GM12874 (cell line): ENCODE data around the gene ADAR.

ENCODE experiments used
- CTCF ChIP-seq: IDR thresholded peaks from 2 replicates; pipeline ENCODE4 v1.5.1; 2011; ENCODE audit warnings: low read depth, mild to moderate bottlenecking, control low read depth, low read length, moderate library complexity; ENCODE audit not compliant: insufficient read depth

Gene ADAR

GRCh38 chr1:154629061-154629674 is 21.2 kb upstream of the ADAR start:
- TF ChIP-seq CTCF = no peak

GRCh38 chr1:154628121-154628405 is 20.1 kb upstream of the ADAR start:
- no peak for TF ChIP-seq CTCF

GRCh38 chr1:154627257-154628120 is 19.5 kb upstream of the ADAR start:
- TF ChIP-seq CTCF = no peak

- no peak for TF ChIP-seq CTCF
These were observed 18.7 kb upstream of the ADAR start for GRCh38 chr1:154626456-154627256.

- TF ChIP-seq CTCF = no peak
These were observed 17.0 kb upstream of the ADAR start for GRCh38 chr1:154624746-154625643.

GRCh38 chr1:154623358-154623757 is 15.4 kb upstream of the ADAR start:
- no peak for TF ChIP-seq CTCF
